Muscle layer of colon (tissue), 2 donors: ENCODE results near the gene P2RY13.

Experiments used
- H3K27ac ChIP-seq: one replicate; pipeline ENCODE4 v1.7.0; 2013; ENCODE audit warnings: low read depth, mild to moderate bottlenecking, low read length, moderate library complexity
- H3K27me3 ChIP-seq, 2 donors: one replicate each; pipeline ENCODE4 v1.7.0; 2013; ENCODE audit warnings: low read length in 2 of 2, mild to moderate bottlenecking in 2 of 2; ENCODE audit not compliant: insufficient read depth in 2 of 2, control insufficient read depth in 1 of 2
- H3K36me3 ChIP-seq: one replicate; pipeline ENCODE4 v1.7.0; 2013; ENCODE audit warnings: mild to moderate bottlenecking, low read length; ENCODE audit not compliant: insufficient read depth
- H3K4me1 ChIP-seq: one replicate; pipeline ENCODE4 v1.7.0; 2013; ENCODE audit warnings: mild to moderate bottlenecking, low read length; ENCODE audit not compliant: insufficient read depth
- H3K4me3 ChIP-seq, 2 donors: one replicate each; pipeline ENCODE4 v1.7.0; 2013; ENCODE audit warnings: low read length in 2 of 2, low read depth in 1 of 2, mild to moderate bottlenecking in 1 of 2, moderate library complexity in 1 of 2
- H3K9ac ChIP-seq: one replicate; pipeline ENCODE4 v1.7.0; 2013; ENCODE audit warnings: low read length
- H3K9me3 ChIP-seq: one replicate; pipeline ENCODE4 v1.7.0; 2013; ENCODE audit warnings: mild to moderate bottlenecking, low read length
- donor health status: abdominal sarcoma.
- donor health status: Adenocarcinoma of cecum.

Gene P2RY13

GRCh38 chr3:151319628-151320027 lies 9.7 kb downstream of the P2RY13 start:
- H3K9ac ChIP-seq, result no peak overlapping the region
- no peaks in the 10 kb centered on the region for H3K27me3 ChIP-seq
- no peak overlapping the region for H3K27ac ChIP-seq
- no peaks in the 10 kb centered on the region for H3K36me3 ChIP-seq
- H3K9me3 ChIP-seq, result no peaks in the 10 kb centered on the region
- no peak overlapping the region for H3K4me3 ChIP-seq
- no peaks in the 10 kb centered on the region for H3K4me1 ChIP-seq

DNA sequence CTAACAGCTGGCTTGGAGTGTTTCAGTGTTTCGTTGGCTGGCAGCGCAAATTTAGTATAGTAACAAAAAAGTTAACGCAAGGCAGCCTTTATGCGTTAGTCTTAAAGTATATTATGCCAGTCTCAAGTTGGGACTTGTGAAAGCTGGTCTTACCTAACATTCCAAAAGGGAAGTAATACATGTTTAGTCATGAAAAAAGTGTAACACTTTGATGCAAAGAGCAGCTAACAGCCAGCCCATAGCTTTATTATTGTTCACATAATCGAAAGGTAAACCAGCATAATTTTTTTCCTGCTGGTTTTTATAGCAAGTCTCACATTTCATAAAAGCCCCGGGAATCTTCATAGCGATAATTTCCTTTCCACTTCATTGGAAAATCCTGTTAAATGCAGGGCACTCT lies 10.4 kb downstream of the P2RY13 start:
- no peak overlapping the region for H3K27ac ChIP-seq
- no peaks in the 10 kb centered on the region for H3K4me1 ChIP-seq
- H3K9me3 ChIP-seq, result no peaks in the 10 kb centered on the region
- no peak overlapping the region for H3K9ac ChIP-seq
- no peaks in the 10 kb centered on the region for H3K36me3 ChIP-seq
- H3K4me3 ChIP-seq, result no peak overlapping the region
- no peaks in the 10 kb centered on the region for H3K27me3 ChIP-seq

GRCh38 chr3:151318313-151318712 lies 11.0 kb downstream of the P2RY13 start:
- H3K9me3 ChIP-seq, result no peaks in the 10 kb centered on the region
- no peak overlapping the region for H3K4me3 ChIP-seq
- H3K4me1 ChIP-seq, result no peaks in the 10 kb centered on the region
- no peak overlapping the region for H3K9ac ChIP-seq
- no peak overlapping the region for H3K27ac ChIP-seq
- no peaks in the 10 kb centered on the region for H3K27me3 ChIP-seq
- no peaks in the 10 kb centered on the region for H3K36me3 ChIP-seq

DNA sequence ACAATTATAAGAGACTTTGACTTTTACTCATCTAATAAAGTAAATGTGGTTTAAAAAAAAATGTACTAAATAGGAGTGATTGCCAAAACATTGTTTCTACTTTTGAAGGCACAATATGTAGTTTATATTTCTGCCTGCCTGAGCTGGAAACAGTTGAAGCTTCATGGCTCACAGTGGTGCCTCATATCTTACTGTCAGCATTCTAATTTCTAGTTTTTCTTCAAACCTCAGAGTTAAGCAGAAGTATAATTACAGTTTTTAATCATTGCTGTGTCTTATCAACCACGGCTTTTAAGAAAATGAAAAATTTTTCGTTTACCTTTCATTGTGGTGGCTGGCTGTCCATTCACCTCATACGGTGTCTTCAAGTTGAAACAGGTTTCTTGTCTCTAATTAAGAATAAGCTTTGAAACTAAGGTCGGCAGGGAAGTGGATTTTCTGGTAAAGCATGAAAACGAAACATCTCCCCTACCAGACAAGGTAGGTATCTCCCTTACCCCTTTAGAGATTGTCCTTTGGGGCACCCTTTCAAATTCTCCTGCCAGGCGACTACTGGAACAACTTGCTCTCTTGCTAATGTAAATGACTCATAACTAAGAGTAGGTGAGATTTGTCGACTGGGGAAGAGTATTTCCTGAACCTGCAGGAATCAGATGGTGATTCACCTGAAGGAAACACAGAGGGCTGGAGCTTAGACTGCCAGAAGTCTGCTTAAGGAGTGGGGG lies 12.9 kb downstream of the P2RY13 start, which contains the start of gene GPR87:
Gene GPR87, minus strand, starts transcription at position 554 of the 725 bp plus-strand sequence. CDS start 16,720 bp downstream, outside the sequence.
- no peak within 1 kb of the TSS for H3K27ac ChIP-seq

DNA sequence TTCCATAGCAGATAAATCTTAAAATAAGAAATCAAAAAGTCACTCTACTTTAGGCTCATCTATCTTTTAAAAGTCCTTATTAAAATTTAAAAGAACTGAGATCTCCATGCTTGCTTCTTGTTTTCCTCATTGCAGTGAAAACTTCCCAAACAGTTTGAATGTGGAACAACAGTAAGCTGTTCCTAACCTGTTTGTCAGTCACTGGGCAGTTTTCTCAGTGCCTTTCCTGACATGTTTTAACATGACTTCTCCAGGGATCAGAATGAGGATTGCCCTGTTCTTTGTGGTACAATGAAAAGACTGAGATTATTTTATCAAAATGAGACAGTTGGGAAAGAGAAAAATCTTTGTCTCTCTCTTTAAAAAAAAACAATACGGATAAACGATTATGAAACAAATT lies 13.5 kb downstream of the P2RY13 start:
- no peaks in the 10 kb centered on the region for H3K36me3 ChIP-seq
- H3K27me3 ChIP-seq, result no peaks in the 10 kb centered on the region
- H3K4me3 ChIP-seq, result no peak overlapping the region
- H3K27ac ChIP-seq, result no peak overlapping the region
- no peaks in the 10 kb centered on the region for H3K4me1 ChIP-seq
- H3K9ac ChIP-seq, result no peak overlapping the region
- no peaks in the 10 kb centered on the region for H3K9me3 ChIP-seq

More for the DNA sequence above, 12.9 kb downstream of the P2RY13 start, which contains the start of gene GPR87:
- no peaks in the 10 kb centered on the region for H3K36me3 ChIP-seq
- no peak within 1 kb of the TSS for H3K4me3 ChIP-seq
- H3K9ac ChIP-seq, result no peak within 1 kb of the TSS
- no peaks in the 10 kb centered on the region for H3K27me3 ChIP-seq
- no peaks in the 10 kb centered on the region for H3K9me3 ChIP-seq
- no peaks in the 10 kb centered on the region for H3K4me1 ChIP-seq

- Histone ChIP-seq H3K36me3 (no peaks in the 10 kb centered on the region), H3K4me1 (no peaks in the 10 kb centered on the region), H3K4me3 (no peak overlapping the region), H3K9me3 (no peaks in the 10 kb centered on the region), H3K27ac (no peak overlapping the region), H3K9ac (no peak overlapping the region), H3K27me3 (no peaks in the 10 kb centered on the region)
Observed at GRCh38 chr3:151315136-151315535, 14.2 kb downstream of the P2RY13 start.

DNA sequence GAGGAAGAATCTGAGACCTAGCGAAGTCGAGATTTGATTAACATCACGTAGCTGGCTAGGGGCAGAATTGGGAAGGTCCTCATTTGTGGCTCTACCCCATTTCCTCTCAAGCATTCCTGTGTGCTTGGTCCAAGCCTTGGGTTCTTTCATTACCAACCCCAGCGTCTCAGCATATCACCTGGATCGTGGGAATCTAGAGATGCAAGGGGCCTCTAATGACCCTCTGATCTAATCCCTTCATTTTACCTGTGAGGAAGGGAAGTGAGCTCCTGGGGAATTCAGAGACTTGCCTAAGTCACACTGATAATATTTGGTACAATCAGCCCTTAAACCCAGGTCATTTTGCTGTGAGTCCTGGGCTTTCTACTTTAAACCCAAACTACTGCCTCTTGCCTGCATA lies 14.8 kb downstream of the P2RY13 start:
- H3K36me3 ChIP-seq, result no peaks in the 10 kb centered on the region
- H3K4me3 ChIP-seq, result no peak overlapping the region
- H3K27ac ChIP-seq, result no peak overlapping the region
- H3K9me3 ChIP-seq, result no peaks in the 10 kb centered on the region
- no peak overlapping the region for H3K9ac ChIP-seq
- no peaks in the 10 kb centered on the region for H3K27me3 ChIP-seq
- no peaks in the 10 kb centered on the region for H3K4me1 ChIP-seq

- Histone ChIP-seq H3K27ac (no peak overlapping the region), H3K4me1 (no peaks in the 10 kb centered on the region)
Observed at GRCh38 chr3:151314137-151314536, 15.2 kb downstream of the P2RY13 start.

GRCh38 chr3:151312972-151313371 lies 16.4 kb downstream of the P2RY13 start:
- no peaks in the 10 kb centered on the region for H3K36me3 ChIP-seq
- H3K9ac ChIP-seq, result no peak overlapping the region
- H3K4me1 ChIP-seq, result no peaks in the 10 kb centered on the region
- H3K4me3 ChIP-seq, result no peak overlapping the region
- no peaks in the 10 kb centered on the region for H3K9me3 ChIP-seq
- no peak overlapping the region for H3K27ac ChIP-seq
- H3K27me3 ChIP-seq, result no peaks in the 10 kb centered on the region

More at GRCh38 chr3:151314137-151314536, 15.2 kb downstream of the P2RY13 start:
- no peak overlapping the region for H3K4me3 ChIP-seq
- H3K36me3 ChIP-seq, result no peaks in the 10 kb centered on the region
- no peaks in the 10 kb centered on the region for H3K27me3 ChIP-seq
- no peaks in the 10 kb centered on the region for H3K9me3 ChIP-seq
- no peak overlapping the region for H3K9ac ChIP-seq

DNA sequence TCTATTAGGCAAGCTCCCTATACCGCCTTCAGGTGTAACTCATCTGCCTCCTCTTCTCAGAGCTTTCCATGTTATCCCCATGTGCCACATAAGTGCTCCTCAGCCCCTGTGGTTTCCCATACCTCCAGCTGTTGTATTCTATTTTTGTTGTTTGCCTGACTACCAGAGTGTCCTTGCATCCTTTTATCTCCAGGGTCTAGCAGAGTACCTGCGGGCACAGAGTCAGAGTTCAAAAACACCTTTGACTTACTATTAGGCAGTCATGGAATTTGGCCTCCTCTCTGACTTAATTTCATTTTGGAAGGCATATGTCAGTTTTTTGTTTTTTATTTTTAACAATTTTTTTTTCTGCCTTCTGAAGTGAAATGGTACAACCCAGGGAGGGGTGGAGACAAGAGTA lies 19.8 kb downstream of the P2RY13 start:
- Histone ChIP-seq H3K36me3 (no peaks in the 10 kb centered on the region), H3K4me3 (no peak overlapping the region), H3K9me3 (no peaks in the 10 kb centered on the region), H3K9ac (no peak overlapping the region), H3K4me1 (no peaks in the 10 kb centered on the region), H3K27ac (no peak overlapping the region), H3K27me3 (no peaks in the 10 kb centered on the region)

GRCh38 chr3:151307583-151308488 lies 21.5 kb downstream of the P2RY13 start:
- Histone ChIP-seq H3K27me3 (no peaks in the 10 kb centered on the region), H3K36me3 (no peaks in the 10 kb centered on the region), H3K9me3 (no peaks in the 10 kb centered on the region), H3K9ac (no peak overlapping the region), H3K4me3 (no peak overlapping the region), H3K27ac (no peak overlapping the region), H3K4me1 (no peaks in the 10 kb centered on the region)
